ENCODE measurements around the gene RDX. TPM values are rescaled to one million over a fixed set of nuclear protein-coding genes. Genes with fewer than 3 reads are reported as not detected.

The RDX gene
- total and polyA plus RNA-seq, 2 experiments from 2014 or later: 45.2 to 226 TPM

DNA sequence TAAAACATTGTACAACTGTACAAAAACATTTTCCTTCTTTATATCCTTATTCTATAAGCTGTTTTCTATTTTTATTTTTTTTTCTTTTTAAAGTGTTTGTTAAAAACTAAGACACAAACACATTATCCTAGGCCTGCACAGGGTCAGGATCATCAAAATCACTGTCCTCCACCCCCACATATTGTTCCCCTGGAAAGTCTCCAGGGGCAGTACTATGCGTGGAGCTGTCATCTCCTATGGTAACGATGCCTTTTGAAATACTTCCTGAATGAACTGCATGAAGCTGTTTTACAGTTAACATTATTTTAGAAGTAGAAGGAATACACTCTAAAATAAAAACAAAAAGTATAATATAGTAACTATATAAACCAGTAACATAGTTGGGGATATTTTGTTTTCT, 136.0 kb downstream of the RDX start:
- DNase-seq (ENCODE audit: low spot score): no peak
- H3K27ac ChIP-seq (ENCODE audit: low read depth): no peak overlapping the region
- Mint-ChIP-seq H3K27ac (no peak overlapping the region), H3K4me3 (no peak overlapping the region), H3K36me3 (ENCODE audit: low read depth) (peaks cover 10% of the 10 kb centered on the region; the same call in 2 of the 3 replicates), H3K27me3 (ENCODE audit: insufficient read depth, low read depth, poor library complexity) (peaks cover 2% of the 10 kb centered on the region), H3K9me3 (no peaks in the 10 kb centered on the region), H3K4me1 (peaks cover 7% of the 10 kb centered on the region; the same call in 2 of the 3 replicates)
- no peak overlapping the region for H3K4me3 ChIP-seq
- no peaks in the 10 kb centered on the region for H3F3A ChIP-seq (replicated peaks; ENCODE audit: low read depth)
- no peaks in the 10 kb centered on the region for H3K79me2 ChIP-seq (replicated peaks; ENCODE audit: insufficient read depth)
- ATAC-seq: no peak
- H2AFZ ChIP-seq: no peak overlapping the region
- no peaks in the 10 kb centered on the region for H3K9me2 ChIP-seq (ENCODE audit: insufficient read depth)
- no peaks in the 10 kb centered on the region for H3K27me3 ChIP-seq (ENCODE audit: insufficient read depth)
- no peak for TF ChIP-seq EZH2 (IDR thresholded peaks at IDR 0.05; ENCODE audit: low read depth, unreplicated experiment)
- no peak for TF ChIP-seq ZNF462 (CRISPR knock-in tag; IDR thresholded peaks at IDR 0.05)
- no peak for TF ChIP-seq CTCF (conservative IDR thresholded peaks at IDR 0.05; ENCODE audit: low read depth in 2 of 2)
- TF ChIP-seq NANOG (IDR thresholded peaks at IDR 0.05; ENCODE audit: borderline replicate concordance): no peak
- TF ChIP-seq ZNF331 (CRISPR knock-in tag; IDR thresholded peaks at IDR 0.05; ENCODE audit: low read depth): no peak
- no peak for TF ChIP-seq STAT1 (IDR thresholded peaks at IDR 0.05; ENCODE audit: unreplicated experiment)
- no peak for TF ChIP-seq POLR2AphosphoS5 (IDR thresholded peaks at IDR 0.05; ENCODE audit: low read depth)
- TF ChIP-seq, protein P1, sequence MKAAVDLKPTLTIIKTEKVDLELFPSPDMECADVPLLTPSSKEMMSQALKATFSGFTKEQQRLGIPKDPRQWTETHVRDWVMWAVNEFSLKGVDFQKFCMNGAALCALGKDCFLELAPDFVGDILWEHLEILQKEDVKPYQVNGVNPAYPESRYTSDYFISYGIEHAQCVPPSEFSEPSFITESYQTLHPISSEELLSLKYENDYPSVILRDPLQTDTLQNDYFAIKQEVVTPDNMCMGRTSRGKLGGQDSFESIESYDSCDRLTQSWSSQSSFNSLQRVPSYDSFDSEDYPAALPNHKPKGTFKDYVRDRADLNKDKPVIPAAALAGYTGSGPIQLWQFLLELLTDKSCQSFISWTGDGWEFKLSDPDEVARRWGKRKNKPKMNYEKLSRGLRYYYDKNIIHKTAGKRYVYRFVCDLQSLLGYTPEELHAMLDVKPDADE (IDR thresholded peaks at IDR 0.05): no peak
- TF ChIP-seq REST (IDR thresholded peaks at IDR 0.05; ENCODE audit: unreplicated experiment): no peak
- no peak for TF ChIP-seq EZH2phosphoT487 (IDR thresholded peaks at IDR 0.05; ENCODE audit: unreplicated experiment)
- no peak for TF ChIP-seq JUNB (IDR thresholded peaks at IDR 0.05; ENCODE audit: unreplicated experiment)
- TF ChIP-seq ZNF114 (CRISPR knock-in tag; IDR thresholded peaks at IDR 0.05): no peak
- TF ChIP-seq CREB1 (CRISPR knock-in tag; IDR thresholded peaks at IDR 0.05; ENCODE audit: low read depth): no peak
- H3K36me3 ChIP-seq (ENCODE audit: insufficient read depth): no peaks in the 10 kb centered on the region
- H4K20me1 ChIP-seq (replicated peaks; ENCODE audit: insufficient read depth): no peaks in the 10 kb centered on the region
- H3K4me1 ChIP-seq (ENCODE audit: insufficient read depth): peaks cover 4% of the 10 kb centered on the region; the same call in 1 of the 2 replicates
- no peak overlapping the region for H3K4me2 ChIP-seq

Measured in GM23338 (cell line).